HEK293 (cell line): ENCODE results near the gene TRIM7.

ENCODE experiments used
- BCL11A ChIP-seq: fragments of 450-650 bp; formaldehyde crosslinking; IDR thresholded peaks from 2 replicates; pipeline ENCODE4 v1.5.1; 2016; ENCODE audit warnings: low read depth, missing biosample characterization, missing genetic modification characterization
- EGR2 ChIP-seq: fragments of 450-650 bp; formaldehyde crosslinking; IDR thresholded peaks from 2 replicates; pipeline ENCODE4 v1.5.1; 2016; ENCODE audit warnings: low read depth, missing biosample characterization, missing genetic modification characterization
- HOXC10 ChIP-seq: sonication (generic); formaldehyde crosslinking; IDR thresholded peaks from 2 replicates; pipeline ENCODE4 v1.8.1; 2023; ENCODE audit warnings: mild to moderate bottlenecking, missing genetic modification reagents
- KLF10 ChIP-seq: fragments of 450-650 bp; IDR thresholded peaks from 2 replicates; pipeline ENCODE4 v1.5.1; 2018; ENCODE audit warnings: missing biosample characterization, mild to moderate bottlenecking, missing genetic modification characterization
- KLF7 ChIP-seq: fragments of 450-650 bp; formaldehyde crosslinking; IDR thresholded peaks from 2 replicates; pipeline ENCODE4 v1.5.1; 2016; ENCODE audit warnings: missing biosample characterization, missing genetic modification characterization, borderline replicate concordance
- PBX3 ChIP-seq: sonication (generic); formaldehyde crosslinking; IDR thresholded peaks from 2 replicates; pipeline ENCODE4 v1.8.1; 2022; ENCODE audit warnings: mild to moderate bottlenecking, moderate library complexity, missing genetic modification reagents
- SP2 ChIP-seq: fragments of 450-650 bp; formaldehyde crosslinking; IDR thresholded peaks from 2 replicates; pipeline ENCODE4 v1.5.1; 2016; ENCODE audit warnings: missing biosample characterization, missing genetic modification characterization
- ZNF16 ChIP-seq: fragments of 450-650 bp; formaldehyde crosslinking; IDR thresholded peaks from 2 replicates; pipeline ENCODE4 v1.5.1; 2016; ENCODE audit warnings: low read depth, missing biosample characterization, missing genetic modification characterization
- ZNF18 ChIP-seq: fragments of 450-650 bp; formaldehyde crosslinking; IDR thresholded peaks from 2 replicates; pipeline ENCODE4 v1.5.1; 2016; ENCODE audit warnings: missing biosample characterization, missing genetic modification characterization
- ZNF202 ChIP-seq: fragments of 450-650 bp; formaldehyde crosslinking; IDR thresholded peaks from 2 replicates; pipeline ENCODE4 v1.5.1; 2016; ENCODE audit warnings: missing biosample characterization, missing genetic modification characterization, borderline replicate concordance
- ZNF221 ChIP-seq: fragments of 450-650 bp; formaldehyde crosslinking; IDR thresholded peaks from 2 replicates; pipeline ENCODE4 v1.5.1; 2017; ENCODE audit warnings: missing biosample characterization, missing genetic modification characterization, borderline replicate concordance
- ZNF239 ChIP-seq: fragments of 450-650 bp; formaldehyde crosslinking; IDR thresholded peaks from 2 replicates; pipeline ENCODE4 v1.5.1; 2016; ENCODE audit warnings: missing biosample characterization, missing genetic modification characterization
- ZNF24 ChIP-seq: fragments of 450-650 bp; formaldehyde crosslinking; IDR thresholded peaks from 2 replicates; pipeline ENCODE4 v1.5.1; 2016; ENCODE audit warnings: missing biosample characterization, missing genetic modification characterization
- ZNF324 ChIP-seq: fragments of 450-650 bp; formaldehyde crosslinking; IDR thresholded peaks from 2 replicates; pipeline ENCODE4 v1.5.1; 2016; ENCODE audit warnings: missing biosample characterization, missing genetic modification characterization
- ZNF341 ChIP-seq: fragments of 450-650 bp; formaldehyde crosslinking; IDR thresholded peaks from 2 replicates; pipeline ENCODE4; 2016; ENCODE audit warnings: low read depth, missing biosample characterization, missing genetic modification characterization
- ZNF350 ChIP-seq: fragments of 450-650 bp; formaldehyde crosslinking; IDR thresholded peaks from 2 replicates; pipeline ENCODE4 v1.5.0; 2017; ENCODE audit warnings: missing biosample characterization, mild to moderate bottlenecking, missing genetic modification characterization
- ZNF37A ChIP-seq: fragments of 450-650 bp; IDR thresholded peaks from 2 replicates; pipeline ENCODE4 v1.5.1; 2018; ENCODE audit warnings: missing biosample characterization, missing genetic modification characterization
- ZNF404 ChIP-seq: fragments of 450-650 bp; formaldehyde crosslinking; IDR thresholded peaks from 2 replicates; pipeline ENCODE4 v1.5.1; 2017; ENCODE audit warnings: missing biosample characterization, missing genetic modification characterization
- ZNF473 ChIP-seq: fragments of 450-650 bp; formaldehyde crosslinking; IDR thresholded peaks from 2 replicates; pipeline ENCODE4 v1.5.1; 2017; ENCODE audit warnings: missing biosample characterization, missing genetic modification characterization
- ZNF571 ChIP-seq: fragments of 450-650 bp; formaldehyde crosslinking; IDR thresholded peaks from 2 replicates; pipeline ENCODE4 v1.5.0; 2017; ENCODE audit warnings: missing biosample characterization, missing genetic modification characterization
- ZNF610 ChIP-seq: fragments of 450-650 bp; formaldehyde crosslinking; IDR thresholded peaks from 2 replicates; pipeline ENCODE4 v1.5.1; 2016; ENCODE audit warnings: missing biosample characterization, missing genetic modification characterization, borderline replicate concordance
- ZNF639 ChIP-seq: fragments of 450-650 bp; formaldehyde crosslinking; IDR thresholded peaks from 2 replicates; pipeline ENCODE4 v1.5.1; 2016; ENCODE audit warnings: missing biosample characterization, missing genetic modification characterization
- ZNF670 ChIP-seq: fragments of 450-650 bp; formaldehyde crosslinking; IDR thresholded peaks from 2 replicates; pipeline ENCODE4 v1.5.1; 2016; ENCODE audit warnings: missing biosample characterization, missing genetic modification characterization, low read depth
- ZNF776 ChIP-seq: fragments of 450-650 bp; formaldehyde crosslinking; IDR thresholded peaks from 2 replicates; pipeline ENCODE4 v1.5.0; 2017; ENCODE audit warnings: missing biosample characterization, missing genetic modification characterization, borderline replicate concordance
- ZSCAN4 ChIP-seq: fragments of 450-650 bp; formaldehyde crosslinking; IDR thresholded peaks from 2 replicates; pipeline ENCODE4 v1.5.1; 2017; ENCODE audit warnings: missing biosample characterization, missing genetic modification characterization
- TF ChIP-seq, protein P1 (sequence below): fragments of 450-650 bp; formaldehyde crosslinking; IDR thresholded peaks from 2 replicates; pipeline ENCODE4 v1.5.1; 2017; ENCODE audit warnings: missing biosample characterization, mild to moderate bottlenecking, missing genetic modification characterization, moderate library complexity
- TF ChIP-seq, protein P2 (sequence below): fragments of 450-650 bp; formaldehyde crosslinking; conservative IDR thresholded peaks from 2 replicates; pipeline ENCODE4 v1.5.1; 2016; ENCODE audit warnings: low read depth, missing biosample characterization, missing genetic modification characterization
- TF ChIP-seq, protein P3 (sequence below): fragments of 450-650 bp; formaldehyde crosslinking; IDR thresholded peaks from 2 replicates; pipeline ENCODE4 v1.5.1; 2016; ENCODE audit warnings: missing biosample characterization, missing genetic modification characterization

Gene TRIM7

GRCh38 chr5:181246276-181247049, 41.5 kb upstream of the TRIM7 start (continued):
- TF ChIP-seq ZNF202 (tag by site-specific recombination), result no peak
- TF ChIP-seq ZSCAN4 (tag by site-specific recombination), result no peak
- TF ChIP-seq ZNF473 (tag by site-specific recombination), result no peak
- no peak for TF ChIP-seq ZNF776 (tag by site-specific recombination)
- no peak for TF ChIP-seq ZNF670 (tag by site-specific recombination)
- TF ChIP-seq, protein P1, sequence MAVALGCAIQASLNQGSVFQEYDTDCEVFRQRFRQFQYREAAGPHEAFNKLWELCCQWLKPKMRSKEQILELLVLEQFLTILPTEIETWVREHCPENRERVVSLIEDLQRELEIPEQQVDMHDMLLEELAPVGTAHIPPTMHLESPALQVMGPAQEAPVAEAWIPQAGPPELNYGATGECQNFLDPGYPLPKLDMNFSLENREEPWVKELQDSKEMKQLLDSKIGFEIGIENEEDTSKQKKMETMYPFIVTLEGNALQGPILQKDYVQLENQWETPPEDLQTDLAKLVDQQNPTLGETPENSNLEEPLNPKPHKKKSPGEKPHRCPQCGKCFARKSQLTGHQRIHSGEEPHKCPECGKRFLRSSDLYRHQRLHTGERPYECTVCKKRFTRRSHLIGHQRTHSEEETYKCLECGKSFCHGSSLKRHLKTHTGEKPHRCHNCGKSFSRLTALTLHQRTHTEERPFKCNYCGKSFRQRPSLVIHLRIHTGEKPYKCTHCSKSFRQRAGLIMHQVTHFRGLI (tag by site-specific recombination), result no peak
- no peak for TF ChIP-seq ZNF324 (tag by site-specific recombination)
- TF ChIP-seq ZNF404 (tag by site-specific recombination), result no peak
- no peak for TF ChIP-seq ZNF37A
- peak; percentile 72; the same call in 1 of the 2 replicates for TF ChIP-seq BCL11A (tag by site-specific recombination)
- no peak for TF ChIP-seq ZNF239 (tag by site-specific recombination)
- no peak for TF ChIP-seq ZNF610 (tag by site-specific recombination)
- no peak for TF ChIP-seq ZNF16
- no peak for TF ChIP-seq ZNF221
- no peak for TF ChIP-seq ZNF24 (tag by site-specific recombination)
- no peak for TF ChIP-seq ZNF18 (tag by site-specific recombination)
- peak; percentile 86 for TF ChIP-seq ZNF341 (tag by site-specific recombination)
- TF ChIP-seq, protein P2, sequence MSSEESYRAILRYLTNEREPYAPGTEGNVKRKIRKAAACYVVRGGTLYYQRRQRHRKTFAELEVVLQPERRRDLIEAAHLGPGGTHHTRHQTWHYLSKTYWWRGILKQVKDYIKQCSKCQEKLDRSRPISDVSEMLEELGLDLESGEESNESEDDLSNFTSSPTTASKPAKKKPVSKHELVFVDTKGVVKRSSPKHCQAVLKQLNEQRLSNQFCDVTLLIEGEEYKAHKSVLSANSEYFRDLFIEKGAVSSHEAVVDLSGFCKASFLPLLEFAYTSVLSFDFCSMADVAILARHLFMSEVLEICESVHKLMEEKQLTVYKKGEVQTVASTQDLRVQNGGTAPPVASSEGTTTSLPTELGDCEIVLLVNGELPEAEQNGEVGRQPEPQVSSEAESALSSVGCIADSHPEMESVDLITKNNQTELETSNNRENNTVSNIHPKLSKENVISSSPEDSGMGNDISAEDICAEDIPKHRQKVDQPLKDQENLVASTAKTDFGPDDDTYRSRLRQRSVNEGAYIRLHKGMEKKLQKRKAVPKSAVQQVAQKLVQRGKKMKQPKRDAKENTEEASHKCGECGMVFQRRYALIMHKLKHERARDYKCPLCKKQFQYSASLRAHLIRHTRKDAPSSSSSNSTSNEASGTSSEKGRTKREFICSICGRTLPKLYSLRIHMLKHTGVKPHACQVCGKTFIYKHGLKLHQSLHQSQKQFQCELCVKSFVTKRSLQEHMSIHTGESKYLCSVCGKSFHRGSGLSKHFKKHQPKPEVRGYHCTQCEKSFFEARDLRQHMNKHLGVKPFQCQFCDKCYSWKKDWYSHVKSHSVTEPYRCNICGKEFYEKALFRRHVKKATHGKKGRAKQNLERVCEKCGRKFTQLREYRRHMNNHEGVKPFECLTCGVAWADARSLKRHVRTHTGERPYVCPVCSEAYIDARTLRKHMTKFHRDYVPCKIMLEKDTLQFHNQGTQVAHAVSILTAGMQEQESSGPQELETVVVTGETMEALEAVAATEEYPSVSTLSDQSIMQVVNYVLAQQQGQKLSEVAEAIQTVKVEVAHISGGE (tag by site-specific recombination), result peak; percentile 85
- TF ChIP-seq, protein P3, sequence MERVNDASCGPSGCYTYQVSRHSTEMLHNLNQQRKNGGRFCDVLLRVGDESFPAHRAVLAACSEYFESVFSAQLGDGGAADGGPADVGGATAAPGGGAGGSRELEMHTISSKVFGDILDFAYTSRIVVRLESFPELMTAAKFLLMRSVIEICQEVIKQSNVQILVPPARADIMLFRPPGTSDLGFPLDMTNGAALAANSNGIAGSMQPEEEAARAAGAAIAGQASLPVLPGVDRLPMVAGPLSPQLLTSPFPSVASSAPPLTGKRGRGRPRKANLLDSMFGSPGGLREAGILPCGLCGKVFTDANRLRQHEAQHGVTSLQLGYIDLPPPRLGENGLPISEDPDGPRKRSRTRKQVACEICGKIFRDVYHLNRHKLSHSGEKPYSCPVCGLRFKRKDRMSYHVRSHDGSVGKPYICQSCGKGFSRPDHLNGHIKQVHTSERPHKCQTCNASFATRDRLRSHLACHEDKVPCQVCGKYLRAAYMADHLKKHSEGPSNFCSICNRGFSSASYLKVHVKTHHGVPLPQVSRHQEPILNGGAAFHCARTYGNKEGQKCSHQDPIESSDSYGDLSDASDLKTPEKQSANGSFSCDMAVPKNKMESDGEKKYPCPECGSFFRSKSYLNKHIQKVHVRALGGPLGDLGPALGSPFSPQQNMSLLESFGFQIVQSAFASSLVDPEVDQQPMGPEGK (tag by site-specific recombination), result peak; percentile 87
- peak; percentile 87 for TF ChIP-seq SP2 (tag by site-specific recombination)
- TF ChIP-seq HOXC10 (CRISPR knock-in tag), result no peak
- TF ChIP-seq ZNF639, result no peak
- no peak for TF ChIP-seq ZNF571
- peak; percentile 91 for TF ChIP-seq KLF10 (tag by site-specific recombination)
- no peak for TF ChIP-seq PBX3 (CRISPR knock-in tag)
- TF ChIP-seq ZNF350 (tag by site-specific recombination), result no peak
- peak; percentile 99 for TF ChIP-seq KLF7 (tag by site-specific recombination)
- TF ChIP-seq EGR2 (tag by site-specific recombination), result peak; percentile 69
